K562 (cell line): ENCODE results near the gene PTGES3. TPM values are rescaled to one million over a fixed set of nuclear protein-coding genes. Genes with fewer than 3 reads are reported as not detected.

Experiments
- BRD9 ChIP-seq: fragments of 450-650 bp; IDR thresholded peaks from 2 replicates; pipeline ENCODE4 v1.6.1; 2018; ENCODE audit warnings: low read depth; ENCODE audit not compliant: partially characterized antibody
- CBFA2T2 ChIP-seq: fragments of 450-650 bp; conservative IDR thresholded peaks from 2 replicates; pipeline ENCODE4 v1.6.1; 2017; ENCODE audit warnings: mild to moderate bottlenecking
- CBFB ChIP-seq: sonication (generic); formaldehyde crosslinking; IDR thresholded peaks from 2 replicates; pipeline ENCODE4 v1.4.0; 2020; ENCODE audit warnings: mild to moderate bottlenecking, missing genetic modification reagents
- CBX2 ChIP-seq: fragments of 200-600 bp; sonication (generic); IDR thresholded peaks from one replicate; pipeline ENCODE4 v1.6.1; 2012; ENCODE audit warnings: mild to moderate bottlenecking, low read length, inconsistent platforms; ENCODE audit not compliant: insufficient read depth, poor library complexity, severe bottlenecking
- CBX3 ChIP-seq, 2 experiments: IDR thresholded peaks; 1 replicate in 1 of 2; 2 replicates in 1 of 2; pipeline ENCODE4 v1.6.1; 2012; ENCODE audit warnings: inconsistent platforms in 2 of 2, low read length in 2 of 2, borderline replicate concordance in 1 of 2, control low read depth in 1 of 2
- CREM ChIP-seq: IDR thresholded peaks from 2 replicates; pipeline ENCODE4 v1.6.1; 2014; ENCODE audit warnings: antibody characterized with exemption, low read depth
- ETS2 ChIP-seq: IDR thresholded peaks from 2 replicates; pipeline ENCODE4 v1.6.1; 2016; ENCODE audit warnings: borderline replicate concordance, missing genetic modification characterization, mild to moderate bottlenecking, moderate library complexity, missing compliant biosample characterization; ENCODE audit not compliant: poor library complexity, severe bottlenecking
- KDM4B ChIP-seq, 2 experiments: fragments of 450-650 bp in 1 of 2; sonication (generic) in 1 of 2; IDR thresholded peaks; 2 replicates each; pipeline ENCODE4 v1.6.1; 2016 to 2017; ENCODE audit warnings: borderline replicate concordance in 2 of 2, antibody characterized with exemption in 1 of 2, low read depth in 1 of 2, mild to moderate bottlenecking in 1 of 2
- MEF2D ChIP-seq: conservative IDR thresholded peaks from 2 replicates; pipeline ENCODE4 v1.6.1; 2016; ENCODE audit warnings: low read depth, missing genetic modification characterization, missing compliant biosample characterization
- NR1H2 ChIP-seq: sonication (generic); formaldehyde crosslinking; IDR thresholded peaks from 2 replicates; pipeline ENCODE4 v1.4.0; 2020; ENCODE audit warnings: mild to moderate bottlenecking, missing genetic modification reagents
- RBBP5 ChIP-seq: fragments of 200-600 bp; sonication (generic); IDR thresholded peaks from 2 replicates; pipeline ENCODE4 v1.6.1; 2012; ENCODE audit warnings: borderline replicate concordance, mild to moderate bottlenecking, low read length, control low read depth, inconsistent platforms; ENCODE audit not compliant: insufficient read depth, poor library complexity, severe bottlenecking
- SMARCA4 ChIP-seq: fragments of 450-650 bp; IDR thresholded peaks from 2 replicates; pipeline ENCODE4 v1.6.1; 2016
- THRAP3 ChIP-seq: fragments of 450-650 bp; IDR thresholded peaks from 2 replicates; pipeline ENCODE4 v1.6.1; 2016; ENCODE audit warnings: mild to moderate bottlenecking, inconsistent platforms, borderline replicate concordance
- TSC22D4 ChIP-seq: fragments of 450-650 bp; IDR thresholded peaks from 2 replicates; pipeline ENCODE4 v1.6.1; 2016; ENCODE audit warnings: missing genetic modification characterization, missing biosample characterization, control low read depth
- ZBED1 ChIP-seq: IDR thresholded peaks from 2 replicates; pipeline ENCODE4 v1.6.1; 2014
- ZNF431 ChIP-seq: sonication (generic); formaldehyde crosslinking; IDR thresholded peaks from 2 replicates; pipeline ENCODE4 v1.8.0; 2022; ENCODE audit warnings: mild to moderate bottlenecking, missing genetic modification reagents
- ZNF583 ChIP-seq: fragments of 250-450 bp; sonication (Bioruptor Pico); IDR thresholded peaks from 2 replicates; pipeline ENCODE4 v1.4.0; 2020
- polyA plus RNA-seq, 8 experiments: library from polyadenylated mRNA; depleted of rRNA in 4 of 8; stranded (reverse) in 5 of 8; unstranded in 3 of 8; fragments of >200 nt; fragmentation: Nextera tagmentation in 2 of 8; fragmentation: Illumina TruSeq in 1 of 8; extraction: Ambion mirVana in 2 of 8; extraction: Trizol in 1 of 8; gene quantifications; 2 replicates each; pipeline versions ENCODE4 v1.2.1 to v1.2.3, GENCODE V29; 2011 to 2014; ENCODE audit warnings: inconsistent platforms in 1 of 8, missing spikeins in 1 of 8
- total RNA-seq, 7 experiments: library from RNA; depleted of rRNA in 6 of 7; stranded (reverse); fragments of >200 nt in 6 of 7; fragmentation: Illumina TruSeq in 2 of 7; extraction: Trizol in 2 of 7; gene quantifications; 2 replicates each; pipeline versions ENCODE4 v1.2.1 to v1.2.3, GENCODE V29; 2011 to 2021; ENCODE audit warnings: low replicate concordance in 1 of 7
- TF ChIP-seq, protein P1 (sequence below): sonication (generic); formaldehyde crosslinking; IDR thresholded peaks from 2 replicates; pipeline ENCODE4 v1.8.1; 2022; ENCODE audit warnings: missing genetic modification reagents
- TF ChIP-seq, protein P2 (sequence below): sonication (generic); formaldehyde crosslinking; IDR thresholded peaks from 2 replicates; pipeline ENCODE4 v1.8.0; 2022; ENCODE audit warnings: mild to moderate bottlenecking, missing genetic modification reagents
- TF ChIP-seq, protein P3 (sequence below): sonication (generic); formaldehyde crosslinking; IDR thresholded peaks from 2 replicates; pipeline ENCODE4 v1.8.0; 2022; ENCODE audit warnings: mild to moderate bottlenecking, missing genetic modification reagents
- TF ChIP-seq, protein P4 (sequence below): fragments of 450-650 bp; IDR thresholded peaks from 2 replicates; pipeline ENCODE4 v1.6.1; 2016
- TF ChIP-seq, protein P5 (sequence below): fragments of 450-650 bp; IDR thresholded peaks from 2 replicates; pipeline ENCODE4 v1.6.1; 2016; ENCODE audit warnings: low read depth, mild to moderate bottlenecking, moderate library complexity

PTGES3 gene
- total and polyA plus RNA-seq, 9 of the 15 experiments (the other 6 are each of a cell fraction or from before 2014, with no cell fraction given), result 163 to 501 (median 213) TPM

DNA sequence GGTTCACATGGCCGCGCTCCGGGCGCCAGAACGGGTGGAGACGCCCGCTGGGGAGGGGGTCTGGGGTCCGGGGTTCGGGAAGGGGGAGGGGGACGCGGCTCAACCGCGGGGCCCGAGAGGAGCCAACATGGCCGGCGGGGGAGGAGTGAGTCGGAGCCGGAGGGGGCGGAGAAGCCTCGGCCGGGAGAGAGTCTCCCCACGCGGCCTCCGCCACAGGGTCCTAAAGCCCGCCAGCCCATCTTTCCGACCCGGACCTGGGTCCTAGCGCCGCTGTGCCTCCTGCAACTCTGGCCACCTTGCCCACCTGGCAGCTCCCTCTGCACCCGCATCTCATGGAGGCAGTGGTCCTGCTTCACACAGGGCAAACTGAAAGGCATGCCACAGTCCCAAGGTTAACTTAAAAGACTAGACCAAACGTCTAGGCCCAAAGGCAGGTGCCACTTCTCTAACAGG lies 57.9 kb downstream of the PTGES3 start, which contains the start of gene BAZ2A (continued):
- TF ChIP-seq, protein P1, sequence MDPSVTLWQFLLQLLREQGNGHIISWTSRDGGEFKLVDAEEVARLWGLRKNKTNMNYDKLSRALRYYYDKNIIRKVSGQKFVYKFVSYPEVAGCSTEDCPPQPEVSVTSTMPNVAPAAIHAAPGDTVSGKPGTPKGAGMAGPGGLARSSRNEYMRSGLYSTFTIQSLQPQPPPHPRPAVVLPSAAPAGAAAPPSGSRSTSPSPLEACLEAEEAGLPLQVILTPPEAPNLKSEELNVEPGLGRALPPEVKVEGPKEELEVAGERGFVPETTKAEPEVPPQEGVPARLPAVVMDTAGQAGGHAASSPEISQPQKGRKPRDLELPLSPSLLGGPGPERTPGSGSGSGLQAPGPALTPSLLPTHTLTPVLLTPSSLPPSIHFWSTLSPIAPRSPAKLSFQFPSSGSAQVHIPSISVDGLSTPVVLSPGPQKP (CRISPR knock-in tag), result no peak
- TF ChIP-seq, protein P2, sequence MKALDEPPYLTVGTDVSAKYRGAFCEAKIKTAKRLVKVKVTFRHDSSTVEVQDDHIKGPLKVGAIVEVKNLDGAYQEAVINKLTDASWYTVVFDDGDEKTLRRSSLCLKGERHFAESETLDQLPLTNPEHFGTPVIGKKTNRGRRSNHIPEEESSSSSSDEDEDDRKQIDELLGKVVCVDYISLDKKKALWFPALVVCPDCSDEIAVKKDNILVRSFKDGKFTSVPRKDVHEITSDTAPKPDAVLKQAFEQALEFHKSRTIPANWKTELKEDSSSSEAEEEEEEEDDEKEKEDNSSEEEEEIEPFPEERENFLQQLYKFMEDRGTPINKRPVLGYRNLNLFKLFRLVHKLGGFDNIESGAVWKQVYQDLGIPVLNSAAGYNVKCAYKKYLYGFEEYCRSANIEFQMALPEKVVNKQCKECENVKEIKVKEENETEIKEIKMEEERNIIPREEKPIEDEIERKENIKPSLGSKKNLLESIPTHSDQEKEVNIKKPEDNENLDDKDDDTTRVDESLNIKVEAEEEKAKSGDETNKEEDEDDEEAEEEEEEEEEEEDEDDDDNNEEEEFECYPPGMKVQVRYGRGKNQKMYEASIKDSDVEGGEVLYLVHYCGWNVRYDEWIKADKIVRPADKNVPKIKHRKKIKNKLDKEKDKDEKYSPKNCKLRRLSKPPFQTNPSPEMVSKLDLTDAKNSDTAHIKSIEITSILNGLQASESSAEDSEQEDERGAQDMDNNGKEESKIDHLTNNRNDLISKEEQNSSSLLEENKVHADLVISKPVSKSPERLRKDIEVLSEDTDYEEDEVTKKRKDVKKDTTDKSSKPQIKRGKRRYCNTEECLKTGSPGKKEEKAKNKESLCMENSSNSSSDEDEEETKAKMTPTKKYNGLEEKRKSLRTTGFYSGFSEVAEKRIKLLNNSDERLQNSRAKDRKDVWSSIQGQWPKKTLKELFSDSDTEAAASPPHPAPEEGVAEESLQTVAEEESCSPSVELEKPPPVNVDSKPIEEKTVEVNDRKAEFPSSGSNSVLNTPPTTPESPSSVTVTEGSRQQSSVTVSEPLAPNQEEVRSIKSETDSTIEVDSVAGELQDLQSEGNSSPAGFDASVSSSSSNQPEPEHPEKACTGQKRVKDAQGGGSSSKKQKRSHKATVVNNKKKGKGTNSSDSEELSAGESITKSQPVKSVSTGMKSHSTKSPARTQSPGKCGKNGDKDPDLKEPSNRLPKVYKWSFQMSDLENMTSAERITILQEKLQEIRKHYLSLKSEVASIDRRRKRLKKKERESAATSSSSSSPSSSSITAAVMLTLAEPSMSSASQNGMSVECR (CRISPR knock-in tag), result peak; percentile 54; the same call in 1 of the 2 replicates
- TF ChIP-seq CREM, result peak; percentile 87
- peak; percentile 60; the same call in 1 of the 2 replicates for TF ChIP-seq CBFB (CRISPR knock-in tag)
- TF ChIP-seq, protein P3, sequence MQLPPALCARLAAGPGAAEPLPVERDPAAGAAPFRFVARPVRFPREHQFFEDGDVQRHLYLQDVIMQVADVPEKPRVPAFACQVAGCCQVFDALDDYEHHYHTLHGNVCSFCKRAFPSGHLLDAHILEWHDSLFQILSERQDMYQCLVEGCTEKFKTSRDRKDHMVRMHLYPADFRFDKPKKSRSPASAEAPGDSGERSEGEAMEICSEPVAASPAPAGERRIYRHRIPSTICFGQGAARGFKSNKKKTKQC (CRISPR knock-in tag), result peak; percentile 84
- TF ChIP-seq, protein P4, sequence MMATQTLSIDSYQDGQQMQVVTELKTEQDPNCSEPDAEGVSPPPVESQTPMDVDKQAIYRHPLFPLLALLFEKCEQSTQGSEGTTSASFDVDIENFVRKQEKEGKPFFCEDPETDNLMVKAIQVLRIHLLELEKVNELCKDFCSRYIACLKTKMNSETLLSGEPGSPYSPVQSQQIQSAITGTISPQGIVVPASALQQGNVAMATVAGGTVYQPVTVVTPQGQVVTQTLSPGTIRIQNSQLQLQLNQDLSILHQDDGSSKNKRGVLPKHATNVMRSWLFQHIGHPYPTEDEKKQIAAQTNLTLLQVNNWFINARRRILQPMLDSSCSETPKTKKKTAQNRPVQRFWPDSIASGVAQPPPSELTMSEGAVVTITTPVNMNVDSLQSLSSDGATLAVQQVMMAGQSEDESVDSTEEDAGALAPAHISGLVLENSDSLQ, result no peak
- no peak for TF ChIP-seq TSC22D4 (tag)
- TF ChIP-seq, protein P5, sequence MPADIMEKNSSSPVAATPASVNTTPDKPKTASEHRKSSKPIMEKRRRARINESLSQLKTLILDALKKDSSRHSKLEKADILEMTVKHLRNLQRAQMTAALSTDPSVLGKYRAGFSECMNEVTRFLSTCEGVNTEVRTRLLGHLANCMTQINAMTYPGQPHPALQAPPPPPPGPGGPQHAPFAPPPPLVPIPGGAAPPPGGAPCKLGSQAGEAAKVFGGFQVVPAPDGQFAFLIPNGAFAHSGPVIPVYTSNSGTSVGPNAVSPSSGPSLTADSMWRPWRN, result no peak
- no peak for TF ChIP-seq NR1H2 (CRISPR knock-in tag)
- TF ChIP-seq CBX3 (IDR thresholded peaks at IDR 0.05; ENCODE audit: borderline replicate concordance in 1 of 2, low read length in 2 of 2), result peak in 1 of 2 experiments; percentile 93; a peak in 2 of 3 replicates
- TF ChIP-seq SMARCA4, result no peak
- TF ChIP-seq ZBED1, result no peak
- no peak; a peak in 1 of 4 replicates for TF ChIP-seq KDM4B (IDR thresholded peaks at IDR 0.05; ENCODE audit: borderline replicate concordance in 2 of 2, low read depth in 1 of 2)
- TF ChIP-seq RBBP5, result no peak
- no peak for TF ChIP-seq ETS2 (tag)
- TF ChIP-seq CBFA2T2, result no peak
- TF ChIP-seq BRD9, result no peak
- peak; percentile 53; the same call in 1 of the 2 replicates for TF ChIP-seq ZNF431 (CRISPR knock-in tag)
- TF ChIP-seq MEF2D, result no peak
- TF ChIP-seq CBX2, result no peak
- TF ChIP-seq THRAP3, result no peak
- no peak for TF ChIP-seq ZNF583 (CRISPR knock-in tag)
